ENCODE measurements around the gene SCARF2.
"Not testable (repeated sequence)": the region's sequence is repeated elsewhere in the genome, so short reads cannot be mapped to it uniquely, and the experiment has no call there.

SCARF2 gene

DNA sequence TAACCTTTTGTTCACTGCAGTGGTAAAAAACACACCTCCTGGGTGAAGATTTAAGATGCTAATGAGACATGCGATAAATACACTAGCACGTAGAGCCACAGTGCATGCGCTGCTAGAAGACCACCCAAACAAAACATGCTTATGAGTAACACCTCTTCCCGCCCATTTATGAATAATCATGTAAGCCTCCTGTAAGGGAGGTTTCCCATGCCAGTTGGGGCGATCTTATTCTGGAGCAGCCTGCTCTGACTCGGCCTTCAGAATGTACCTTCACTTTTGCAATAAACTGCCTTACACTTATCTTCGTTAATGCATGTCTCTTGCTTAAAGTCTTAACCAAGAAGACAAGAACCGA lies 18.1 kb upstream of the SCARF2 start:
- 0 out of 2 replicates have a peak, but pooled peaks cover 3% of the 10 kb centered on the region for H4K20me1 ChIP-seq (ENCODE audit: insufficient read depth, low read length)
- H3K9ac ChIP-seq (ENCODE audit: low read length) = no peak overlapping the region
- peaks cover 11% of the 10 kb centered on the region for H3K36me3 ChIP-seq (replicated peaks; ENCODE audit: low read depth, low read length)
- H3K27me3 ChIP-seq (ENCODE audit: low read depth, low read length) = no peaks in the 10 kb centered on the region
- peaks cover 7% of the 10 kb centered on the region for H3K4me1 ChIP-seq (ENCODE audit: low read length)
- peak overlapping the region; percentile 12; the same call in 1 of the 2 replicates for H3K4me2 ChIP-seq (ENCODE audit: low read length)
- no peak overlapping the region for H3K27ac ChIP-seq (ENCODE audit: low read length)
- no peaks in the 10 kb centered on the region for H3K79me2 ChIP-seq (ENCODE audit: low read length)
- H3K4me3 ChIP-seq (ENCODE audit: low read length) = no peak overlapping the region
- H3K9me3 ChIP-seq (ENCODE audit: insufficient read depth, low read length) = no peaks in the 10 kb centered on the region
- H2AFZ ChIP-seq (ENCODE audit: low read depth, low read length) = no peak overlapping the region
- TF ChIP-seq EZH2phosphoT487 (IDR thresholded peaks at IDR 0.05; ENCODE audit: low read depth) = no peak
- TF ChIP-seq, protein P1, sequence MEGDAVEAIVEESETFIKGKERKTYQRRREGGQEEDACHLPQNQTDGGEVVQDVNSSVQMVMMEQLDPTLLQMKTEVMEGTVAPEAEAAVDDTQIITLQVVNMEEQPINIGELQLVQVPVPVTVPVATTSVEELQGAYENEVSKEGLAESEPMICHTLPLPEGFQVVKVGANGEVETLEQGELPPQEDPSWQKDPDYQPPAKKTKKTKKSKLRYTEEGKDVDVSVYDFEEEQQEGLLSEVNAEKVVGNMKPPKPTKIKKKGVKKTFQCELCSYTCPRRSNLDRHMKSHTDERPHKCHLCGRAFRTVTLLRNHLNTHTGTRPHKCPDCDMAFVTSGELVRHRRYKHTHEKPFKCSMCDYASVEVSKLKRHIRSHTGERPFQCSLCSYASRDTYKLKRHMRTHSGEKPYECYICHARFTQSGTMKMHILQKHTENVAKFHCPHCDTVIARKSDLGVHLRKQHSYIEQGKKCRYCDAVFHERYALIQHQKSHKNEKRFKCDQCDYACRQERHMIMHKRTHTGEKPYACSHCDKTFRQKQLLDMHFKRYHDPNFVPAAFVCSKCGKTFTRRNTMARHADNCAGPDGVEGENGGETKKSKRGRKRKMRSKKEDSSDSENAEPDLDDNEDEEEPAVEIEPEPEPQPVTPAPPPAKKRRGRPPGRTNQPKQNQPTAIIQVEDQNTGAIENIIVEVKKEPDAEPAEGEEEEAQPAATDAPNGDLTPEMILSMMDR (IDR thresholded peaks at IDR 0.05; ENCODE audit: low read depth, low read length) = no peak

DNA sequence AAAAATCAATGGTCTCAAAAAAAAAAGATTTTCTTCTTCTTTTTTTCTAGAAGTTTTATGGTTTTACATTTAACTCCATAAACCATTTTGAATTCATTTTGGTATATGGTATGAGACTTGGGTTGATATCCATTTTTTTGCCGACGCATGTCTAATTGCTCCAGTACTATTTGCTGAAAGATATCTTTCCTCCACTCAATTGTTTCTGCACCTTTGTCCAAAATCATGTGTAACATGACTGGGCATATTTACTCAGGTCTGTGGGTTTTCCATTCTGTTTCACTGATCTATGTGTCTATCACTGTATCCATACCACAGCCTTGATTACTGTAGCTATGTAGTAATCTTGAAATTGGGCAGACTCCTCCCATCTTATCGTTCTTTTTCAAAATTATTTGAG lies 15.6 kb upstream of the SCARF2 start:
- peaks cover 18% of the 10 kb centered on the region for H3K36me3 ChIP-seq (replicated peaks; ENCODE audit: low read depth, low read length)
- H3K4me2 ChIP-seq (ENCODE audit: low read length) = no peak overlapping the region
- H3K9ac ChIP-seq (ENCODE audit: low read length) = no peak overlapping the region
- H3K79me2 ChIP-seq (ENCODE audit: low read length) = no peaks in the 10 kb centered on the region
- H3K9me3 ChIP-seq (ENCODE audit: insufficient read depth, low read length) = no peaks in the 10 kb centered on the region
- H3K4me3 ChIP-seq (ENCODE audit: low read length) = no peak overlapping the region
- H4K20me1 ChIP-seq (ENCODE audit: insufficient read depth, low read length) = 0 out of 2 replicates have a peak, but pooled peaks cover 3% of the 10 kb centered on the region
- H3K27me3 ChIP-seq (ENCODE audit: low read depth, low read length) = no peaks in the 10 kb centered on the region
- no peak for TF ChIP-seq EZH2phosphoT487 (IDR thresholded peaks at IDR 0.05; ENCODE audit: low read depth)
- TF ChIP-seq, protein P1 (IDR thresholded peaks at IDR 0.05; ENCODE audit: low read depth, low read length) = no peak
- no peak overlapping the region for H2AFZ ChIP-seq (ENCODE audit: low read depth, low read length)
- peaks cover 12% of the 10 kb centered on the region for H3K4me1 ChIP-seq (ENCODE audit: low read length)
- no peak overlapping the region for H3K27ac ChIP-seq (ENCODE audit: low read length)

DNA sequence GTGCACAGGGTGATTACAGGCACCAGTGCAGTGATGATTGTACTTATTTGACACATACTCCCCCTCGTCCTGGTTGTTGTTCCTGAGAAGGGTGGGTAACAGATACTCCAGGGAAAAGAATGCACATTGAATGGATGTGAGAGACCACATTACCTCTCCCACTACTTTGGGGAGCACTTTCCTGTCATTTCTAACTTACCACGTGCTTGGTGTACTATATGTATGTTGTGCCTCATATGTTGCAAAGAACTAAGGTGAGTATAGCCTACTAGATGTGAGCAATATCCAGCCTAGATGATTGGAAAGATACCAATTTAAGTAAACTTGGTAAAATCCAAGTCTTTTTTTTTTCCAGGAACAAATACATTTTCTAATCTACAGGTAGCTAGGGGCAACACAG lies 14.3 kb upstream of the SCARF2 start:
- H4K20me1 ChIP-seq (ENCODE audit: insufficient read depth, low read length) = 0 out of 2 replicates have a peak, but pooled peaks cover 3% of the 10 kb centered on the region
- H3K4me1 ChIP-seq (ENCODE audit: low read length) = peaks cover 12% of the 10 kb centered on the region
- no peak overlapping the region for H3K9ac ChIP-seq (ENCODE audit: low read length)
- TF ChIP-seq, protein P1 (IDR thresholded peaks at IDR 0.05; ENCODE audit: low read depth, low read length) = no peak
- TF ChIP-seq EZH2phosphoT487 (IDR thresholded peaks at IDR 0.05; ENCODE audit: low read depth) = no peak
- no peaks in the 10 kb centered on the region for H3K27me3 ChIP-seq (ENCODE audit: low read depth, low read length)
- no peaks in the 10 kb centered on the region for H3K79me2 ChIP-seq (ENCODE audit: low read length)
- H2AFZ ChIP-seq (ENCODE audit: low read depth, low read length) = no peak overlapping the region
- H3K4me3 ChIP-seq (ENCODE audit: low read length) = no peak overlapping the region
- H3K27ac ChIP-seq (ENCODE audit: low read length) = no peak overlapping the region
- H3K36me3 ChIP-seq (replicated peaks; ENCODE audit: low read depth, low read length) = peaks cover 14% of the 10 kb centered on the region
- no peaks in the 10 kb centered on the region for H3K9me3 ChIP-seq (ENCODE audit: insufficient read depth, low read length)
- H3K4me2 ChIP-seq (ENCODE audit: low read length) = no peak overlapping the region

DNA sequence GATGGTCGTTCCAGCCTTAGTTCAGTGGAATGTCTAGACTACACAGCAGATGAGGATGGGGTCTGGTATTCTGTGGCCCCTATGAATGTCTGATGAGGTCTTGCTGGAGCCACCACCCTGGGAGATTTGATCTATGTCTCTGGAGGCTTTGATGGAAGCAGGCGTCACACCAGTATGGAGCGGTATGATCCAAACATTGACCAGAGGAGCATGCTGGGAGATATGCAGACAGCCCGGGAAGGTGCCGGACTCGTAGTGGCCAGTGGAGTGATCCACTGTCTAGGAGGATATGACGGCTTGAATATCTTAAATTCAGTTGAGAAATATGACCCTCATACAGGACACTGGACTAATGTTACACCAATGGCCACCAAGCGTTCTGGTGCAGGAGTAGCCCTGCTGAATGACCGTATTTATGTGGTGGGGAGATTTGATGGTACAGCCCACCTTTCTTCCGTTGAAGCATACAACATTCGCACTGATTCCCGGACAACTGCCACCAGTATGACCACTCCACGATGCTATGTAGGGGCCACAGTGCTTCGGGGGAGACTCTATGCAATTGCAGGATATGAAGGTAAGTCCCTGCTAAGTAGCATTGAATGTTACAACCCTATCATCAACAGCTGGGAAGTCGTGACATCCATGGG lies 13.6 kb upstream of the SCARF2 start:
- H3K79me2 ChIP-seq (ENCODE audit: low read length); H3K9ac ChIP-seq (ENCODE audit: low read length); H4K20me1 ChIP-seq (ENCODE audit: insufficient read depth, low read length); H3K27ac ChIP-seq (ENCODE audit: low read length); H3K4me3 ChIP-seq (ENCODE audit: low read length); H3K27me3 ChIP-seq (ENCODE audit: low read depth, low read length); H3K9me3 ChIP-seq (ENCODE audit: insufficient read depth, low read length); H2AFZ ChIP-seq (ENCODE audit: low read depth, low read length); H3K4me1 ChIP-seq (ENCODE audit: low read length); H3K4me2 ChIP-seq (ENCODE audit: low read length): not testable (repeated sequence)
- H3K36me3 ChIP-seq (replicated peaks; ENCODE audit: low read depth, low read length) = peaks cover 14% of the 10 kb centered on the region

Data from OCI-LY3 (cell line).